NCI-H1694 (cell line): Measurements from ENCODE around the gene MAMDC4.

Source experiments
- DNase-seq: peaks from one replicate; lab custom pipeline; 2025; lab: John Stamatoyannopoulos, UW

The MAMDC4 gene

GRCh38 chr9:136849960-136850865, 1.9 kb upstream of the MAMDC4 start:
- no peak for DNase-seq

- DNase-seq: no peak
These were observed 1.0 kb upstream of the MAMDC4 start for GRCh38 chr9:136850866-136851775.

- no peak for DNase-seq
These were observed 784 bp downstream of the MAMDC4 start for GRCh38 chr9:136852664-136853595.

- DNase-seq: no peak
These were observed 1.5 kb downstream of the MAMDC4 start for GRCh38 chr9:136853596-136854112.

- no peak for DNase-seq
These were observed 2.1 kb downstream of the MAMDC4 start for GRCh38 chr9:136854113-136854841.

- DNase-seq: no peak
These were observed 2.8 kb downstream of the MAMDC4 start for GRCh38 chr9:136854842-136855460.

GRCh38 chr9:136855461-136856078, 3.4 kb downstream of the MAMDC4 start:
- no peak for DNase-seq

GRCh38 chr9:136856079-136856476, 3.9 kb downstream of the MAMDC4 start:
- DNase-seq: no peak

- DNase-seq: no peak
These were observed 4.5 kb downstream of the MAMDC4 start for GRCh38 chr9:136856541-136857141.

GRCh38 chr9:136857166-136857565, 5.0 kb downstream of the MAMDC4 start:
- DNase-seq: no peak

GRCh38 chr9:136857581-136858412, 5.7 kb downstream of the MAMDC4 start:
- no peak for DNase-seq

- no peak for DNase-seq
These were observed 6.3 kb downstream of the MAMDC4 start for GRCh38 chr9:136858452-136858843.

- no peak for DNase-seq
These were observed 7.0 kb downstream of the MAMDC4 start for GRCh38 chr9:136858844-136859757.

- DNase-seq: no peak
These were observed 8.4 kb downstream of the MAMDC4 start for GRCh38 chr9:136860529-136860928.

GRCh38 chr9:136860933-136861873, 9.1 kb downstream of the MAMDC4 start:
- no peak for DNase-seq

GRCh38 chr9:136861874-136862457, 9.8 kb downstream of the MAMDC4 start:
- no peak for DNase-seq
